ENCODE results near the gene GALNT4. TPM values are rescaled to one million over a fixed set of nuclear protein-coding genes. Genes with fewer than 3 reads are reported as not detected.

Gene GALNT4
- total RNA-seq, 3 donors from 2014 or later = 5.3 to 11.1 (median 7.2) TPM

DNA sequence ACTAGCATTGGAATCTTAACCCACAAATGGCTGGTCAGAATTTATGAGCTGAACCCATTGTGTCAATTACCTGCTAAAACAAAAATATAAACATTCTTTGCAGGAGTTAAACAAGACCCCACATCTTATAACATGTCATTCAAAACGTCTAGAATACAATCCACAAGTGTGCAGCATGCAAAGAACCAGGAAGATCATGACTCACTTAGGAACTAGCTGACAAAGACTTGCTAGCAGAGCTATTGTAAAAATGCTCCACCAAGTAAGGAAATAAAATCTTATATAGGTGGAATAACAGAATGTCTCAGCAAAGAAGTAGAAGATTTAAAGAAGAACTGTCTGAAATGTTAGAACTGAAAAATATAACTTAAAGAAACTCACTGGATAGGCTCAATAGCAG, 27.8 kb upstream of the GALNT4 start:
- Histone ChIP-seq H3K27ac (no peak overlapping the region), H3K27me3 (no peaks in the 10 kb centered on the region), H3K4me1 (no peaks in the 10 kb centered on the region), H3K36me3 (no peaks in the 10 kb centered on the region), H3K9me3 (no peaks in the 10 kb centered on the region), H3K4me3 (no peak overlapping the region)
- TF ChIP-seq POLR2A (IDR thresholded peaks at IDR 0.05) (no peak), POLR2AphosphoS5 (IDR thresholded peaks at IDR 0.05) (no peak)
- TF ChIP-seq, protein P1, sequence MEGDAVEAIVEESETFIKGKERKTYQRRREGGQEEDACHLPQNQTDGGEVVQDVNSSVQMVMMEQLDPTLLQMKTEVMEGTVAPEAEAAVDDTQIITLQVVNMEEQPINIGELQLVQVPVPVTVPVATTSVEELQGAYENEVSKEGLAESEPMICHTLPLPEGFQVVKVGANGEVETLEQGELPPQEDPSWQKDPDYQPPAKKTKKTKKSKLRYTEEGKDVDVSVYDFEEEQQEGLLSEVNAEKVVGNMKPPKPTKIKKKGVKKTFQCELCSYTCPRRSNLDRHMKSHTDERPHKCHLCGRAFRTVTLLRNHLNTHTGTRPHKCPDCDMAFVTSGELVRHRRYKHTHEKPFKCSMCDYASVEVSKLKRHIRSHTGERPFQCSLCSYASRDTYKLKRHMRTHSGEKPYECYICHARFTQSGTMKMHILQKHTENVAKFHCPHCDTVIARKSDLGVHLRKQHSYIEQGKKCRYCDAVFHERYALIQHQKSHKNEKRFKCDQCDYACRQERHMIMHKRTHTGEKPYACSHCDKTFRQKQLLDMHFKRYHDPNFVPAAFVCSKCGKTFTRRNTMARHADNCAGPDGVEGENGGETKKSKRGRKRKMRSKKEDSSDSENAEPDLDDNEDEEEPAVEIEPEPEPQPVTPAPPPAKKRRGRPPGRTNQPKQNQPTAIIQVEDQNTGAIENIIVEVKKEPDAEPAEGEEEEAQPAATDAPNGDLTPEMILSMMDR (IDR thresholded peaks at IDR 0.05) = no peak
- no peak for DNase-seq (ENCODE audit: low spot score in 2 of 2)
- intact Hi-C loops (cut with DNase I; ENCODE audit: low total_unique reads) = no loop called here

DNA sequence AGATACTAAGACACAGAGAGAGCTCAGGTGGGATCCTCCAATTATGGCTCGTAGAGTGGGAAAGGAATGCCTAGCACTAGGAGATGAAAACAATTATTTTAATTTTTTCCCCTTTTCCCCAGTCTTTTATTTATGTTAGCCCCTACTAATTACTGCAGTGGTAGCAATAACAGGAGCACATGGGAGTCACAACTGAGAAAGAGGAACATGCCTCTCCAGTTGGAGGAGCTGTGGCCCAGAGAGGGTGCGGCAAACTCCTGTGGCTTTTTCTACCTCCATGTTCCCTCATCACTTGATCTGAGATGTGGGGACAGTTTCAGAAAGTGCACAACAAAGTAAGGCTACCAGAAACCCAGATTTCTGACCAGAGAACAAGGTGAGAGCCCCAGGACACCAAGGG, 27.2 kb upstream of the GALNT4 start:
- H3K4me3 ChIP-seq = no peak overlapping the region
- TF ChIP-seq POLR2AphosphoS5 (IDR thresholded peaks at IDR 0.05) (no peak), POLR2A (IDR thresholded peaks at IDR 0.05) (no peak)
- TF ChIP-seq, protein P1 (IDR thresholded peaks at IDR 0.05) = no peak
- intact Hi-C loops (cut with DNase I; ENCODE audit: low total_unique reads) = no loop called here
- H3K9me3 ChIP-seq = no peaks in the 10 kb centered on the region
- no peaks in the 10 kb centered on the region for H3K4me1 ChIP-seq
- no peaks in the 10 kb centered on the region for H3K27me3 ChIP-seq
- no peak for DNase-seq (ENCODE audit: low spot score in 2 of 2)
- no peaks in the 10 kb centered on the region for H3K36me3 ChIP-seq
- H3K27ac ChIP-seq = no peak overlapping the region

DNA sequence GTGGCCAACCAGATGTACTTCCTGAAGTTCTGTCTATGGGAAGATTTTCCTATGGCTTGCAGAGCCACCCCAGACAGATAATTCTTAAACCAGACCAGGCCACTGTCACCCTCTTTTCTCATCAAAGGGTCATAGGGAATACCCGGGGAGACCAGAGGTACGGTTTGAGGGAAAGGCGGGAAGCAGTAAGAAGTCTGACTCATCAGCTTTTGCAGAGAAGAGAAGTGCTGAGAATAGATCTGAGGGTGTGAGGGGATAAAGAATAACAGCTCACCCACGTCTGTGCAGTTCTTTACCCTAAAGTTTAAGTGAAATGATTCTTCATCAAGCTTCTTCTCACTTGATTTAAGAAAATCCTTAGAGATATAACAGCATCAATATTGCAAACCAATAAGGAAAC, 22.5 kb upstream of the GALNT4 start:
- Histone ChIP-seq H3K4me1 (no peaks in the 10 kb centered on the region), H3K27me3 (no peaks in the 10 kb centered on the region), H3K4me3 (no peak overlapping the region), H3K27ac (no peak overlapping the region), H3K9me3 (no peaks in the 10 kb centered on the region), H3K36me3 (no peaks in the 10 kb centered on the region)
- no peak for DNase-seq (ENCODE audit: low spot score in 2 of 2)
- intact Hi-C loops (cut with DNase I; ENCODE audit: low total_unique reads) = loop anchor here (10.0 kb wide), 1 partner anchor 558 kb away; no protein-coding TSS in a partner anchor
- TF ChIP-seq, protein P1 (IDR thresholded peaks at IDR 0.05) = no peak
- no peak for TF ChIP-seq POLR2AphosphoS5 (IDR thresholded peaks at IDR 0.05)
- no peak for TF ChIP-seq POLR2A (IDR thresholded peaks at IDR 0.05)

DNA sequence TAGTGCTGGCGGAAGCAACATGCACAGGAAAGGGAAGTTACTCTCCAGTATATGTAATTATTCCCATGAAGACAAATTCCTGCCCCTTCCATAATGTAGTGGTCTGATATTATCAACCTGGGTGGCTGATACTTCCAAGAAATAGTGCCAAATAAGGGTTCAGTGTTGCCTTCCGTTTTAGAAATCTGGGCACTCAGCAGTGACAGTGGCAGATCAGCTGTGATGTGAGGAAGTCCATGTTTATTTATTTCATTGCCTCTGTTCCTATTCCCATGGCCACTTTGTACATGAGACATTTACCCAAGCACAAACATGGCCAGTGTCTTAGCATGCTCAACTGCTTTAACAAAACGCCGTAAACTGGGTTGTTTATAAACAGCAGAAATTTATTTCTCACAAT, 21.6 kb upstream of the GALNT4 start:
- no peaks in the 10 kb centered on the region for H3K36me3 ChIP-seq
- no peaks in the 10 kb centered on the region for H3K4me1 ChIP-seq
- no peak for TF ChIP-seq POLR2AphosphoS5 (IDR thresholded peaks at IDR 0.05)
- TF ChIP-seq, protein P1 (IDR thresholded peaks at IDR 0.05) = no peak
- no peak overlapping the region for H3K4me3 ChIP-seq
- H3K9me3 ChIP-seq = no peaks in the 10 kb centered on the region
- H3K27ac ChIP-seq = no peak overlapping the region
- intact Hi-C loops (cut with DNase I; ENCODE audit: low total_unique reads) = loop anchor here (10.0 kb wide), 1 partner anchor 559 kb away; no protein-coding TSS in a partner anchor
- H3K27me3 ChIP-seq = no peaks in the 10 kb centered on the region
- DNase-seq (ENCODE audit: low spot score in 2 of 2) = no peak

DNA sequence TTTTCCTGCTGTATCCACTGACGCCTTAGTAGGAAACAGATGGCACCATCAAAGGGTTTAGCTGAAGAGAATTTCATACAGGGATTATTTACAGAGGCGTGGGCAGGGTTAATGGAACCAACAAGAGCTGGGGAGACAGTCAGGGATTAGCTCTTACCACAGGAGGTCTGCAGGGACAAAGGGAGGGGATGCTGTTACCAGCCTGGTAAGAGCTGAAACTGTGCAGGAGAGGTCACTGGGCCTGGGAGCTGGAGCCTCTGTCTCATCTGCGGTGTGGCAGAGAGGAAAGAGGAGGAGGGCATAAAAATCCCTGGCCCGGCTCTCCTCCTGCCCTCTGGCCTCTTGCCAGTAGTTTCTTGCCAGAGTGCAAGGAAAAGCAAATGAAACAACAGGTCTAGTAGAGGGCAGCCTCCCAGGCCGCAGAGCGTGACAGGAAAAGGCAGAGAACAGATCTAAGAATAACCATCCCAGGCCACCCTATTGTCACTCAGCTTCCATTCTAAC, 20.1 kb upstream of the GALNT4 start:
- DNase-seq (ENCODE audit: low spot score in 2 of 2) = peak; percentile 59
- intact Hi-C loops (cut with DNase I; ENCODE audit: low total_unique reads) = loop anchor here (10.0 kb wide), 1 partner anchor 560 kb away; no protein-coding TSS in a partner anchor
- Histone ChIP-seq H3K36me3 (no peaks in the 10 kb centered on the region), H3K27me3 (no peaks in the 10 kb centered on the region), H3K9me3 (no peaks in the 10 kb centered on the region), H3K4me1 (no peaks in the 10 kb centered on the region), H3K4me3 (no peak overlapping the region), H3K27ac (peak overlapping the region; percentile 2 to 4)
- no peak for TF ChIP-seq POLR2AphosphoS5 (IDR thresholded peaks at IDR 0.05)
- TF ChIP-seq, protein P1 (IDR thresholded peaks at IDR 0.05) = no peak
- TF ChIP-seq POLR2A (IDR thresholded peaks at IDR 0.05) = no peak

Data from breast epithelium (tissue), 4 donors.